HepG2 (cell line): ENCODE measurements around the gene FNDC3B. TPM values are rescaled to one million over a fixed set of nuclear protein-coding genes. Genes with fewer than 3 reads are reported as not detected.

Experiments
- ATAC-seq: fragments of 200-7000 bp; cut with Tn5 transposase; 3 replicates; pipeline ENCODE4 v1.9.1; 2020; ENCODE audit warnings: mild to moderate bottlenecking, moderate library complexity
- BruUV-seq: library from RNA; stranded (reverse); fragments of 400-500 nt; replicated peaks from 2 replicates; lab custom pipeline; 2021; lab: Mats Ljungman, UMichigan
- CTCF ChIA-PET: fragments of 300-600 bp; formaldehyde crosslinking; extraction: SDS; loops from one replicate; lab custom pipeline; 2021; ENCODE audit warnings: low total read pairs, inconsistent platforms, low intra/inter-chr PET ratio; lab: Yijun Ruan, JAX
- POLR2A ChIA-PET: fragments of 350-600 bp; sonication (Branson Sonifier 250); formaldehyde crosslinking; loops from one replicate; lab custom pipeline; 2020; ENCODE audit warnings: antibody characterized with exemption, inconsistent platforms; lab: Yijun Ruan, JAX
- DNase-seq: peaks from one replicate; pipeline ENCODE4 v3.0.0-alpha.2; 2015; ENCODE audit warnings: low spot score
- FAIRE-seq: peaks from 3 replicates; lab custom pipeline; 2011; peaks lifted over from hg19 to GRCh38; lab: Jason Lieb, UNC
- H2AFZ ChIP-seq: one replicate; pipeline ENCODE4 v1.6.1; 2011; ENCODE audit warnings: low read length, inconsistent platforms
- H3K27ac ChIP-seq: fragments of 300-600 bp; 3 replicates; pipeline ENCODE4 v1.8.0; 2011; ENCODE audit warnings: mixed run types, mild to moderate bottlenecking, mixed read lengths, low read length, inconsistent platforms; ENCODE audit not compliant: insufficient read depth; ENCODE audit errors: extremely low read length
- H3K27me3 ChIP-seq, 2 experiments: fragments of 200-600 bp in 1 of 2; 2 replicates in 1 of 2; 3 replicates in 1 of 2; pipeline versions ENCODE4 v1.6.0 to v1.8.0; 2011; ENCODE audit warnings: low read length in 2 of 2, mild to moderate bottlenecking in 2 of 2, moderate library complexity in 2 of 2, inconsistent platforms in 1 of 2; ENCODE audit not compliant: insufficient read depth in 2 of 2, control insufficient read depth in 1 of 2
- H3K36me3 ChIP-seq, 2 experiments: fragments of 200-600 bp in 1 of 2; replicated peaks in 1 of 2; 2 replicates in 1 of 2; 3 replicates in 1 of 2; pipeline versions ENCODE4 v1.5.1 to v1.8.0; 2011; ENCODE audit warnings: low read length in 2 of 2, inconsistent platforms in 1 of 2; ENCODE audit not compliant: insufficient read depth in 2 of 2, control insufficient read depth in 1 of 2
- H3K4me1 ChIP-seq: 2 replicates; pipeline ENCODE4 v1.5.1; 2012; ENCODE audit warnings: low read length, inconsistent platforms; ENCODE audit not compliant: insufficient read depth
- H3K4me2 ChIP-seq: 2 replicates; pipeline ENCODE4 v1.6.0; 2011; ENCODE audit warnings: low read depth, low read length, inconsistent platforms
- H3K4me3 ChIP-seq, 3 experiments: fragments of 200-600 bp in 1 of 3; sonication (generic), shearing (Covaris generic) in 1 of 3; replicated peaks in 1 of 3; 2 replicates each; pipeline ENCODE4 v1.5.1; 2011 to 2016; ENCODE audit warnings: low read length in 3 of 3, inconsistent platforms in 2 of 3, low read depth in 2 of 3, mild to moderate bottlenecking in 2 of 3, control low read depth in 1 of 3, mixed read lengths in 1 of 3; ENCODE audit not compliant: insufficient read depth in 1 of 3
- H3K79me2 ChIP-seq: one replicate; pipeline ENCODE4 v1.6.1; 2011; ENCODE audit warnings: low read length, inconsistent platforms; ENCODE audit not compliant: insufficient read depth
- H3K9ac ChIP-seq: 2 replicates; pipeline ENCODE4 v1.6.0; 2011; ENCODE audit warnings: mild to moderate bottlenecking, low read depth, low read length, inconsistent platforms; ENCODE audit not compliant: insufficient read depth
- H3K9me3 ChIP-seq: 2 replicates; pipeline ENCODE4 v1.5.1; 2012; ENCODE audit warnings: mild to moderate bottlenecking, low read length
- H4K20me1 ChIP-seq: 2 replicates; pipeline ENCODE4 v1.6.0; 2011; ENCODE audit warnings: inconsistent platforms, mild to moderate bottlenecking, low read length, moderate library complexity; ENCODE audit not compliant: insufficient read depth
- ARHGAP35 ChIP-seq: sonication (generic); formaldehyde crosslinking; IDR thresholded peaks from 2 replicates; pipeline ENCODE4 v1.9.0; 2022; ENCODE audit warnings: mild to moderate bottlenecking, inconsistent platforms, moderate library complexity, missing genetic modification reagents, borderline replicate concordance
- IRX3 ChIP-seq: sonication (generic); formaldehyde crosslinking; IDR thresholded peaks from 2 replicates; pipeline ENCODE4 v1.8.1; 2023; ENCODE audit warnings: mild to moderate bottlenecking, low read depth, missing genetic modification reagents, borderline replicate concordance
- MIER2 ChIP-seq: IDR thresholded peaks from 2 replicates; pipeline ENCODE4 v1.6.1; 2016; ENCODE audit warnings: missing biosample characterization, missing genetic modification reagents
- TSC22D2 ChIP-seq: sonication (generic); formaldehyde crosslinking; IDR thresholded peaks from 2 replicates; pipeline ENCODE4 v1.5.1; 2020; ENCODE audit warnings: missing genetic modification reagents, mild to moderate bottlenecking, borderline replicate concordance
- ZMYM3 ChIP-seq: sonication (generic); formaldehyde crosslinking; IDR thresholded peaks from 2 replicates; pipeline ENCODE4 v1.5.1; 2020; ENCODE audit warnings: mild to moderate bottlenecking, missing genetic modification reagents
- ZNF12 ChIP-seq: sonication (generic); formaldehyde crosslinking; IDR thresholded peaks from 2 replicates; pipeline ENCODE4 v1.5.0; 2020; ENCODE audit warnings: missing genetic modification reagents
- ZNF234 ChIP-seq: sonication (generic); formaldehyde crosslinking; conservative IDR thresholded peaks from 2 replicates; pipeline ENCODE4 v1.5.1; 2020; ENCODE audit warnings: mild to moderate bottlenecking, missing genetic modification reagents
- ZNF33B ChIP-seq: sonication (generic); formaldehyde crosslinking; IDR thresholded peaks from 2 replicates; pipeline ENCODE4 v1.5.1; 2020; ENCODE audit warnings: mild to moderate bottlenecking, missing genetic modification reagents
- ZNF451 ChIP-seq: sonication (generic); formaldehyde crosslinking; IDR thresholded peaks from 2 replicates; pipeline ENCODE4 v1.5.0; 2020; ENCODE audit warnings: mild to moderate bottlenecking, missing genetic modification reagents
- ZNF772 ChIP-seq: sonication (generic); formaldehyde crosslinking; IDR thresholded peaks from 2 replicates; pipeline ENCODE4 v1.5.0; 2020; ENCODE audit warnings: mild to moderate bottlenecking, missing genetic modification reagents
- ZNF790 ChIP-seq: sonication (generic); formaldehyde crosslinking; IDR thresholded peaks from 2 replicates; pipeline ENCODE4 v1.8.0; 2022; ENCODE audit warnings: missing genetic modification reagents, mild to moderate bottlenecking, borderline replicate concordance
- ZNF883 ChIP-seq: sonication (generic); formaldehyde crosslinking; IDR thresholded peaks from 2 replicates; pipeline ENCODE4 v1.5.1; 2020; ENCODE audit warnings: mild to moderate bottlenecking, missing genetic modification reagents; ENCODE audit errors: not compliant biosample characterization
- WGBS: methylation state at CpG from one replicate; pipeline ENCODE4 v1.1.6; 2017; ENCODE audit warnings: low lambda C conversion rate; 5-methylcytosine and 5-hydroxymethylcytosine counted together
- in situ Hi-C: cut with HindIII; loops from 2 replicates; pipeline ENCODE4 v1.10.0; 2017; ENCODE audit warnings: low pct_unique_long_range_greater_than_20kb; ENCODE audit not compliant: extremely low pct_ligation_motif_present
- intact Hi-C: fragments of 100-400 bp; cut with micrococcal nuclease; formaldehyde crosslinking; loops from one replicate; pipeline ENCODE4 v1.10.0; 2022; ENCODE audit not compliant: unreplicated experiment
- polyA plus RNA-seq, 8 experiments: library from polyadenylated mRNA; depleted of rRNA in 3 of 8; stranded (reverse) in 7 of 8; unstranded in 1 of 8; fragments of >200 nt; fragmentation: Illumina TruSeq in 4 of 8; extraction: Trizol in 4 of 8; gene quantifications; 2 replicates each; pipeline versions ENCODE4 v1.2.1 to v1.2.3, GENCODE V29; 2011 to 2016; ENCODE audit warnings: low read depth in 4 of 8, missing spikeins in 1 of 8, mixed read lengths in 1 of 8; ENCODE audit not compliant: insufficient read depth in 1 of 8
- total RNA-seq, 5 experiments: library from RNA; depleted of rRNA; stranded (reverse); fragments of >200 nt; fragmentation: Illumina TruSeq; extraction: Trizol; gene quantifications; 2 replicates each; pipeline ENCODE4 v1.2.3, GENCODE V29; 2016; ENCODE audit warnings: low read depth in 1 of 5
- TF ChIP-seq, protein P1 (sequence below): sonication (generic); formaldehyde crosslinking; IDR thresholded peaks from one replicate; pipeline ENCODE4 v1.5.1; 2020; ENCODE audit warnings: mild to moderate bottlenecking, missing genetic modification reagents; ENCODE audit errors: not compliant biosample characterization

Gene FNDC3B
- total and polyA plus RNA-seq, 2 of the 13 experiments (the other 11 are each of a cell fraction or from before 2014, with no cell fraction given) = 74.8 to 103 TPM

DNA sequence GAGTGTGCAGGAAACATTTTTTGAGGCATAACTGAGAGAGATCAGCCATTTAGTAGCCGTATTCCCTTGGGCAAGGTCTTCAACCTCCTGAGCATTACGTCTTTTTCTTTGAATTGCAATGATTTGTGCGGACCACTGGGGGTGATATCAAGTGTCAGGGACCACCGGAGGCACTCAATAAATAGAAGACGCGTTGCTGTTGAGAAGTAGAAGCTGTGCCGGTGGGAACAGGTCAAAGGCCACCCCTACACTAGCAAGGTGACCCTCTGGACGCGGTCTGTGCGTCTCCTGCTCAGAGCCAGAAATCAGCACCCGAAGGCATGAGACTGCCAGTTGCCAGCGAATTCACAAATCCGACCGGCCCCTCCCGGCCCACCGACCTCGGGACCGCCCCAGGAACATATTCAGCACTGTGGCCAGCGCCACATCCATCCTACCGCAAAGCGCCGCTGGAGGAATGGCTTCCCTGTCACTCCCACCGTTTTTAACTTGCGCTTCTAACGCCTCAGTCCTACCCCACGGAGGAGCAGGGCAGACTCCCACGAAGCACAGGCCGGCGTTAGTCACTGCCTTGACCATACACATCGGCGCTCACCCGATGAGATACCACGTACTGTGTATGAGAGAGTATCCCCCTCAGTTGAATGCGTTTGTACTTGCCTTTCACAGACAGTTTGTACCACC lies 410.2 kb downstream of the FNDC3B start:
- Histone ChIP-seq H3K4me3 (no peak overlapping the region), H4K20me1 (no peaks in the 10 kb centered on the region; the same call in 1 of the 2 replicates), H3K9ac (no peak overlapping the region), H3K27me3 (peaks cover 3 to 16% of the 10 kb centered on the region in 2 experiments; a peak in 4 of 5 replicates), H3K36me3 (no peaks in the 10 kb centered on the region), H3K9me3 (no peaks in the 10 kb centered on the region), H3K79me2 (no peaks in the 10 kb centered on the region), H2AFZ (no peak overlapping the region), H3K4me2 (peak overlapping the region; percentile 36; the same call in 1 of the 2 replicates), H3K27ac (no peak overlapping the region), H3K4me1 (peaks cover 6% of the 10 kb centered on the region)
- ATAC-seq (peak; percentile 91), FAIRE-seq (no peak), DNase-seq (no peak)
- ChIA-PET POLR2A (no interaction called here), CTCF (no interaction called here)
- BruUV-seq = no TSS peak
- 17% methylated on average over 25 of the region's 34 CpGs for WGBS
- in situ Hi-C loops (no loop called here), intact Hi-C loops (no loop called here)
- TF ChIP-seq ZNF772 (no peak), ZNF451 (no peak), IRX3 (CRISPR knock-in tag) (0 out of 2 replicates have a peak, but pooled peaks have one; percentile 34), ZNF12 (CRISPR knock-in tag) (peak; percentile 52; the same call in 1 of the 2 replicates), ZNF33B (CRISPR knock-in tag) (no peak), TSC22D2 (CRISPR knock-in tag) (no peak), ZNF883 (CRISPR knock-in tag) (peak; percentile 28), ARHGAP35 (CRISPR knock-in tag) (no peak), ZMYM3 (no peak), MIER2 (CRISPR knock-in tag) (peak; percentile 98), ZNF234 (CRISPR knock-in tag) (no peak), ZNF790 (CRISPR knock-in tag) (0 out of 2 replicates have a peak, but pooled peaks have one; percentile 39)
- TF ChIP-seq, protein P1, sequence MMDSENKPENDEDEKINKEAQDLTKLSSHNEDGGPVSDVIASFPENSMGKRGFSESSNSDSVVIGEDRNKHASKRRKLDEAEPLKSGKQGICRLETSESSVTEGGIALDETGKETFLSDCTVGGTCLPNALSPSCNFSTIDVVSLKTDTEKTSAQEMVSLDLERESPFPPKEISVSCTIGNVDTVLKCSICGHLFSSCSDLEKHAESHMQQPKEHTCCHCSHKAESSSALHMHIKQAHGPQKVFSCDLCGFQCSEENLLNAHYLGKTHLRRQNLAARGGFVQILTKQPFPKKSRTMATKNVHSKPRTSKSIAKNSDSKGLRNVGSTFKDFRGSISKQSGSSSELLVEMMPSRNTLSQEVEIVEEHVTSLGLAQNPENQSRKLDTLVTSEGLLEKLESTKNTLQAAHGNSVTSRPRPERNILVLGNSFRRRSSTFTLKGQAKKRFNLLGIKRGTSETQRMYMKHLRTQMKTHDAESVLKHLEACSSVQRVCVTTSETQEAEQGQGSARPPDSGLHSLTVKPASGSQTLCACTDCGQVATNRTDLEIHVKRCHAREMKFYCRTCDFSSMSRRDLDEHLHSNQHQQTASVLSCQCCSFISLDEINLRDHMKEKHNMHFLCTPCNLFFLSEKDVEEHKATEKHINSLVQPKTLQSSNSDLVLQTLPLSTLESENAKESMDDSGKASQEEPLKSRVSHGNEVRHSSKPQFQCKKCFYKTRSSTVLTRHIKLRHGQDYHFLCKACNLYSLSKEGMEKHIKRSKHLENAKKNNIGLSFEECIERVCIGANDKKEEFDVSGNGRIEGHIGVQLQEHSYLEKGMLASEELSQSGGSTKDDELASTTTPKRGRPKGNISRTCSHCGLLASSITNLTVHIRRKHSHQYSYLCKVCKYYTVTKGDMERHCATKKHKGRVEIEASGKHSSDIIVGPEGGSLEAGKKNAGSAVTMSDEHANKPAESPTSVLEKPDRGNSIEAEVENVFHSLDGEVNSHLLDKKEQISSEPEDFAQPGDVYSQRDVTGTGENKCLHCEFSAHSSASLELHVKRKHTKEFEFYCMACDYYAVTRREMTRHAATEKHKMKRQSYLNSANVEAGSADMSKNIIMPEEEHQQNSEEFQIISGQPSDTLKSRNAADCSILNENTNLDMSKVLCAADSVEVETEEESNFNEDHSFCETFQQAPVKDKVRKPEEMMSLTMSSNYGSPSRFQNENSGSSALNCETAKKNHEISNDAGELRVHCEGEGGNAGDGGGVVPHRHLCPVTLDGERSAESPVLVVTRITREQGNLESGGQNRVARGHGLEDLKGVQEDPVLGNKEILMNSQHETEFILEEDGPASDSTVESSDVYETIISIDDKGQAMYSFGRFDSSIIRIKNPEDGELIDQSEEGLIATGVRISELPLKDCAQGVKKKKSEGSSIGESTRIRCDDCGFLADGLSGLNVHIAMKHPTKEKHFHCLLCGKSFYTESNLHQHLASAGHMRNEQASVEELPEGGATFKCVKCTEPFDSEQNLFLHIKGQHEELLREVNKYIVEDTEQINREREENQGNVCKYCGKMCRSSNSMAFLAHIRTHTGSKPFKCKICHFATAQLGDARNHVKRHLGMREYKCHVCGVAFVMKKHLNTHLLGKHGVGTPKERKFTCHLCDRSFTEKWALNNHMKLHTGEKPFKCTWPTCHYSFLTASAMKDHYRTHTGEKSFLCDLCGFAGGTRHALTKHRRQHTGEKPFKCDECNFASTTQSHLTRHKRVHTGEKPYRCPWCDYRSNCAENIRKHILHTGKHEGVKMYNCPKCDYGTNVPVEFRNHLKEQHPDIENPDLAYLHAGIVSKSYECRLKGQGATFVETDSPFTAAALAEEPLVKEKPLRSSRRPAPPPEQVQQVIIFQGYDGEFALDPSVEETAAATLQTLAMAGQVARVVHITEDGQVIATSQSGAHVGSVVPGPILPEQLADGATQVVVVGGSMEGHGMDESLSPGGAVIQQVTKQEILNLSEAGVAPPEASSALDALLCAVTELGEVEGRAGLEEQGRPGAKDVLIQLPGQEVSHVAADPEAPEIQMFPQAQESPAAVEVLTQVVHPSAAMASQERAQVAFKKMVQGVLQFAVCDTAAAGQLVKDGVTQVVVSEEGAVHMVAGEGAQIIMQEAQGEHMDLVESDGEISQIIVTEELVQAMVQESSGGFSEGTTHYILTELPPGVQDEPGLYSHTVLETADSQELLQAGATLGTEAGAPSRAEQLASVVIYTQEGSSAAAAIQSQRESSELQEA (CRISPR knock-in tag) = no peak
